HCT116 (cell line): Measurements from ENCODE around the gene TUNAR. TPM values are rescaled to one million over a fixed set of nuclear protein-coding genes. Genes with fewer than 3 reads are reported as not detected.

ENCODE experiments used
- ATAC-seq: fragments of 200-7000 bp; cut with Tn5 transposase; 2 replicates; pipeline ENCODE4 v1.9.1; 2020; ENCODE audit warnings: mild to moderate bottlenecking, moderate library complexity
- BruUV-seq: library from RNA; stranded (reverse); fragments of 400-500 nt; replicated peaks from 2 replicates; lab custom pipeline; 2021; lab: Mats Ljungman, UMichigan
- CTCF ChIA-PET: fragments of 300-600 bp; sonication (Branson Sonifier 250); formaldehyde crosslinking; loops from one replicate; lab custom pipeline; 2021; ENCODE audit warnings: antibody characterized with exemption; lab: Charles Lee
- POLR2A ChIA-PET: fragments of 300-600, 350-600 bp; sonication (Branson Sonifier 250); formaldehyde crosslinking; loops from one replicate; lab custom pipeline; 2021; ENCODE audit warnings: antibody characterized with exemption; lab: Charles Lee
- RAD21 ChIA-PET, 2 experiments: fragments of 300-600 bp; sonication (Branson Sonifier 250); formaldehyde crosslinking; loops; one replicate each; lab custom pipeline; 2023; ENCODE audit warnings: low total read pairs in 2 of 2; ENCODE audit not compliant: uncharacterized antibody in 2 of 2, unreplicated experiment in 2 of 2, low non-redundant PET in 1 of 2; lab: Charles Lee
- DNase-seq: peaks from one replicate; pipeline ENCODE4 v3.0.0-alpha.2; 2010; ENCODE audit warnings: low read depth, low spot score
- H2AFZ ChIP-seq: fragments of 200-600 bp; shearing (Covaris generic), sonication (generic); 2 replicates; pipeline ENCODE4 v1.6.1; 2017; ENCODE audit warnings: low read depth, mixed run types, mixed read lengths, antibody characterized with exemption, low read length; ENCODE audit not compliant: poor library complexity, severe bottlenecking
- H3K27ac ChIP-seq: 2 replicates; pipeline ENCODE4 v1.5.1; 2012; ENCODE audit warnings: low read depth, low read length
- H3K27me3 ChIP-seq: fragments of 200-600 bp; sonication (generic); 2 replicates; pipeline ENCODE4 v1.6.1; 2016; ENCODE audit warnings: mixed run types, low read length, mixed read lengths; ENCODE audit not compliant: insufficient read depth
- H3K36me3 ChIP-seq, 2 experiments: fragments of 200-500 bp in 1 of 2; fragments of 200-600 bp in 1 of 2; sonication (Bioruptor generic) in 1 of 2; sonication (generic) in 1 of 2; 2 replicates each; pipeline versions ENCODE4 v1.5.1 to v1.6.1; 2014 to 2016; ENCODE audit warnings: low read length in 2 of 2, inconsistent platforms in 1 of 2, mixed read lengths in 1 of 2, mixed run types in 1 of 2; ENCODE audit not compliant: insufficient read depth in 2 of 2, control insufficient read depth in 1 of 2
- H3K4me1 ChIP-seq, 2 experiments: fragments of 200-600 bp in 1 of 2; sonication (generic) in 1 of 2; 2 replicates each; pipeline versions ENCODE4 v1.5.1 to v1.6.1; 2012 to 2017; ENCODE audit warnings: low read length in 2 of 2, inconsistent platforms in 1 of 2, mild to moderate bottlenecking in 1 of 2, mixed read lengths in 1 of 2, mixed run types in 1 of 2, moderate library complexity in 1 of 2; ENCODE audit not compliant: insufficient read depth in 2 of 2, control insufficient read depth in 1 of 2
- H3K4me2 ChIP-seq: fragments of 200-600 bp; sonication (generic); 2 replicates; pipeline ENCODE4 v1.6.1; 2017; ENCODE audit warnings: mixed run types, low read length, mixed read lengths
- H3K4me3 ChIP-seq, 2 experiments: fragments of 200-600 bp in 1 of 2; sonication (generic) in 1 of 2; replicated peaks in 1 of 2; 2 replicates each; pipeline ENCODE4 v1.5.1; 2011 to 2016; ENCODE audit warnings: low read length in 2 of 2, control low read depth in 1 of 2, low read depth in 1 of 2, mild to moderate bottlenecking in 1 of 2, mixed read lengths in 1 of 2, mixed run types in 1 of 2
- H3K79me2 ChIP-seq: fragments of 200-600 bp; sonication (generic); 2 replicates; pipeline ENCODE4 v1.6.1; 2017; ENCODE audit warnings: mild to moderate bottlenecking, mixed run types, low read length, moderate library complexity, mixed read lengths; ENCODE audit not compliant: insufficient read depth
- H3K9ac ChIP-seq: fragments of 200-600 bp; sonication (generic); 2 replicates; pipeline ENCODE4 v1.6.1; 2016; ENCODE audit warnings: low read length, mixed read lengths
- H3K9me2 ChIP-seq: fragments of 200-600 bp; sonication (generic), shearing (Covaris generic); 2 replicates; pipeline ENCODE4 v1.6.1; 2017; ENCODE audit warnings: mixed run types, mild to moderate bottlenecking, moderate library complexity; ENCODE audit not compliant: insufficient read depth
- H3K9me3 ChIP-seq, 2 experiments: fragments of 200-500 bp in 1 of 2; fragments of 200-600 bp in 1 of 2; sonication (Bioruptor generic) in 1 of 2; sonication (generic) in 1 of 2; 2 replicates each; pipeline ENCODE4 v1.6.1; 2014 to 2017; ENCODE audit warnings: low read length in 2 of 2, mixed read lengths in 2 of 2, inconsistent platforms in 1 of 2, low read depth in 1 of 2, mild to moderate bottlenecking in 1 of 2, mixed run types in 1 of 2, moderate library complexity in 1 of 2; ENCODE audit not compliant: control insufficient read depth in 1 of 2, insufficient read depth in 1 of 2
- H4K20me1 ChIP-seq: fragments of 200-600 bp; sonication (generic), shearing (Covaris generic); 2 replicates; pipeline ENCODE4 v1.6.1; 2017; ENCODE audit warnings: mixed run types, mild to moderate bottlenecking, moderate library complexity; ENCODE audit not compliant: insufficient read depth
- CTCF ChIP-seq, 3 experiments: fragments of 200-600 bp in 1 of 3; sonication (generic) in 1 of 3; IDR thresholded peaks in 2 of 3; conservative IDR thresholded peaks in 1 of 3; 2 replicates each; pipeline ENCODE4 v1.5.1; 2012 to 2017; ENCODE audit warnings: low read depth in 2 of 3, low read length in 2 of 3, antibody characterized with exemption in 1 of 3, borderline replicate concordance in 1 of 3, control low read depth in 1 of 3, mild to moderate bottlenecking in 1 of 3, mixed read lengths in 1 of 3, mixed run types in 1 of 3, moderate library complexity in 1 of 3; ENCODE audit not compliant: insufficient read depth in 1 of 3
- JUND ChIP-seq: IDR thresholded peaks from 2 replicates; pipeline ENCODE4 v1.6.1; 2012
- POLR2AphosphoS5 ChIP-seq: IDR thresholded peaks from 2 replicates; pipeline ENCODE4 v1.6.1; 2011; ENCODE audit warnings: mild to moderate bottlenecking, low read depth, low read length, moderate library complexity
- RAD21 ChIP-seq: IDR thresholded peaks from 2 replicates; pipeline ENCODE4 v1.6.1; 2012; ENCODE audit warnings: low read depth, mild to moderate bottlenecking
- REST ChIP-seq: IDR thresholded peaks from 2 replicates; pipeline ENCODE4 v1.6.1; 2012; ENCODE audit warnings: low read depth
- YY1 ChIP-seq: IDR thresholded peaks from 2 replicates; pipeline ENCODE4 v1.6.1; 2011; ENCODE audit warnings: low read length, low read depth, moderate library complexity, mild to moderate bottlenecking; ENCODE audit not compliant: insufficient replicate concordance; ENCODE audit errors: extremely low read depth
- ZFX ChIP-seq: fragments of 450-650 bp; IDR thresholded peaks from 2 replicates; pipeline ENCODE4 v1.6.1; 2017
- intact Hi-C: fragments of 100-400 bp; cut with micrococcal nuclease; formaldehyde crosslinking; loops from 2 replicates; pipeline ENCODE4 v1.10.0; 2022
- total RNA-seq: library from RNA; stranded (reverse); gene quantifications from one replicate; pipeline ENCODE4 v1.2.1, GENCODE V29; 2021; ENCODE audit not compliant: unreplicated experiment

Gene TUNAR
- total RNA-seq, 1 experiment from 2014 or later = not detected

- ChIA-PET CTCF (no interaction called here), RAD21 (no interaction called here), POLR2A (no interaction called here)
- Histone ChIP-seq H3K9ac (no peak overlapping the region), H3K79me2 (no peaks in the 10 kb centered on the region), H3K36me3 (no peaks in the 10 kb centered on the region), H3K9me2 (no peaks in the 10 kb centered on the region), H2AFZ (no peak overlapping the region), H3K4me2 (no peak overlapping the region), H3K9me3 (no peaks in the 10 kb centered on the region), H4K20me1 (no peaks in the 10 kb centered on the region), H3K27ac (no peak overlapping the region), H3K27me3 (peaks cover 16% of the 10 kb centered on the region), H3K4me3 (no peak overlapping the region), H3K4me1 (no peaks in the 10 kb centered on the region)
- intact Hi-C loops = no loop called here
- DNase-seq (no peak), ATAC-seq (no peak)
- no TSS peak for BruUV-seq
- TF ChIP-seq YY1 = no peak
- no peak for TF ChIP-seq ZFX
- TF ChIP-seq POLR2AphosphoS5 = no peak
- no peak for TF ChIP-seq JUND
- no peak for TF ChIP-seq CTCF (IDR thresholded peaks at IDR 0.05 in 2 of 3, conservative IDR thresholded peaks at IDR 0.05 in 1 of 3; ENCODE audit: borderline replicate concordance in 1 of 3, insufficient read depth in 1 of 3, low read depth in 2 of 3, low read length in 2 of 3)
- peak; percentile 86 for TF ChIP-seq REST
- TF ChIP-seq RAD21 = no peak
These were observed 58.7 kb downstream of the TUNAR start for GRCh38 chr14:95935228-95935822.
